ENCODE data around the gene DES.

DES gene

DNA sequence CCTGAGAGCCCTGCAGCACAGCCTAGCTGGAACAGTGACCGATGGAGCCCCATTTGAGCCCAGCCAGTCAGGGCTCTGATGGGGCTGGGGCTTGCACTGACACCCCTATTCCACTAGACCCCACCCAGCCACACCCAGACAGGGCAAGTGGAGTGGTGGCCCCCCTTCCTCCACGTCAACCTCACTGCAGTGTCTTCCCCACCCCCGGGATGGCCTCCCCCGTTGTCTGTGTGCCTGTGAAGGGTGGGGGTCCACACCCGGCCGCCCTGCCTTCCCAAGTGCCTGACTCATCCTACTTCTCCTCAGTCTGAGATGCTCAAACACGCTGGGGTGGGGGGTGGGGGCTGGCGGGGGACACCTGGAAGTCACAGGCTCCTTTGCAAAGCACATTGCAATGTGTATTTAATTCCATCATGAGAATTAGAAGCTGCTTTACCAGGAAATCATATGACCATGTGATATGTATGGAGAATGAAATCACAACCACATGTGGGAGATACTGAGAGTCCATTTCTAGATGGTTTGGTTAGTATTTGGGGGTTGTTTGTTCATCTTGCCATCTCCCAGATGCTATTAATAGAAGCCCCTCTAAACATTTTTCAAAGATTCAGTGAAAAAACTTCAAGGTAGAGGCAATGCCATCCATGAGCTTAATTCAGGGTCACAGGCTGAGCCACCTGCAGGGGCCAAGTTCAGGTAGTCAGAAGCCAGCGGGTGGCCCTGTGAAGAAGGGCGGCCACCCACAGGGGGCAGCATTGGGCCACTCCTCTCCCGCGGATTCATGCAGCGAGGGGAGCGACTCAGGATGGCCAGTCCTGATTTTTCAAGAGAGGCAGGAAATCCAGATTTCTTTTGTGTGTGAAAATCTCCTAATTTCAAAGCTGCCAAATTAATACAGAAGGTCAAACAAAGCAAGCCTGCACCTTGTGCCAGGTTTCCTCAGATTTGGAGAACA is 57.8 kb downstream of the DES start:
- DNase-seq = peak; percentile 53

All from inflammatory macrophage treated with lipopolysaccharide for 4 hours (primary cell).